B cell (primary cell): ENCODE results near the gene LTBP2. TPM values are rescaled to one million over a fixed set of nuclear protein-coding genes. Genes with fewer than 3 reads are reported as not detected.

ENCODE experiments used
- ATAC-seq: fragments of 200-7000 bp; cut with Tn5 transposase; one replicate; pipeline ENCODE4 v1.10.0; 2021; ENCODE audit warnings: low read depth, mild to moderate bottlenecking, moderate number of reproducible peaks, moderate library complexity
- CTCF ChIA-PET: fragments of 350-600 bp; sonication (Branson Sonifier 250); formaldehyde crosslinking; loops from one replicate; lab custom pipeline; 2021; ENCODE audit warnings: antibody characterized with exemption, inconsistent platforms; lab: Charles Lee
- POLR2A ChIA-PET: fragments of 350-600 bp; sonication (Branson Sonifier 250); formaldehyde crosslinking; loops from one replicate; lab custom pipeline; 2021; ENCODE audit warnings: antibody characterized with exemption; lab: Charles Lee
- DNase-seq: peaks from one replicate; pipeline ENCODE4 v3.0.0; 2013
- H2AFZ ChIP-seq: 2 replicates; pipeline ENCODE4 v1.6.1; 2012; ENCODE audit warnings: mild to moderate bottlenecking, low read depth, low read length; ENCODE audit not compliant: insufficient read depth, poor library complexity, severe bottlenecking
- H3K27ac ChIP-seq, 2 donors: 1 replicate in 1 of 2; 2 replicates in 1 of 2; pipeline ENCODE4 v1.5.1; 2012 to 2013; ENCODE audit warnings: low read length in 2 of 2, mild to moderate bottlenecking in 2 of 2, moderate library complexity in 1 of 2
- H3K27me3 ChIP-seq, 4 experiments: fragments of 200-600 bp in 1 of 4; sonication (generic) in 1 of 4; replicated peaks in 1 of 4; 1 replicate in 2 of 4; 2 replicates in 2 of 4; pipeline versions ENCODE4 v1.6.1 to v1.7.0; 2013 to 2016; ENCODE audit warnings: low read length in 3 of 4, mild to moderate bottlenecking in 2 of 4, mixed read lengths in 1 of 4, moderate library complexity in 1 of 4; ENCODE audit not compliant: insufficient read depth in 4 of 4, control insufficient read depth in 3 of 4; ENCODE audit errors: control extremely low read depth in 1 of 4
- H3K36me3 ChIP-seq, 2 experiments: replicated peaks in 1 of 2; 1 replicate in 1 of 2; 2 replicates in 1 of 2; pipeline versions ENCODE4 v1.6.1 to v1.7.1; 2013; ENCODE audit warnings: low read length in 1 of 2; ENCODE audit not compliant: insufficient read depth in 2 of 2, control insufficient read depth in 1 of 2; ENCODE audit errors: control extremely low read depth in 1 of 2, extremely low read depth in 1 of 2
- H3K4me1 ChIP-seq, 2 donors: fragments of 200-600 bp in 1 of 2; sonication (generic) in 1 of 2; 1 replicate in 1 of 2; 2 replicates in 1 of 2; pipeline versions ENCODE4 v1.5.1 to v1.6.1; 2013 to 2017; ENCODE audit warnings: low read length in 2 of 2; ENCODE audit not compliant: control insufficient read depth in 2 of 2, insufficient read depth in 2 of 2
- H3K4me2 ChIP-seq: replicated peaks from 2 replicates; pipeline ENCODE3; 2012; ENCODE audit warnings: mild to moderate bottlenecking, low read depth, low read length; ENCODE audit not compliant: poor library complexity, severe bottlenecking
- H3K4me3 ChIP-seq, 5 experiments: fragments of 200-600 bp in 1 of 5; sonication (generic) in 1 of 5; 1 replicate in 3 of 5; 2 replicates in 2 of 5; pipeline versions ENCODE4 v1.5.1 to v1.7.0; 2011 to 2016; ENCODE audit warnings: low read length in 4 of 5, mild to moderate bottlenecking in 4 of 5, low read depth in 2 of 5, control low read depth in 1 of 5, moderate library complexity in 1 of 5; ENCODE audit not compliant: insufficient read depth in 1 of 5; ENCODE audit errors: control extremely low read depth in 1 of 5, extremely low read depth in 1 of 5
- H3K79me2 ChIP-seq: fragments of 200-600 bp; sonication (generic); one replicate; pipeline ENCODE4 v1.6.0; 2016; ENCODE audit warnings: low read length; ENCODE audit not compliant: control insufficient read depth, insufficient read depth
- H3K9ac ChIP-seq: fragments of 200-600 bp; sonication (generic); 2 replicates; pipeline ENCODE4 v1.6.1; 2017; ENCODE audit warnings: mild to moderate bottlenecking, low read length, moderate library complexity
- H3K9me3 ChIP-seq, 3 donors: one replicate each; pipeline versions ENCODE4 v1.6.1 to v1.7.1; 2013; ENCODE audit warnings: low read length in 2 of 3; ENCODE audit not compliant: control insufficient read depth in 2 of 3, insufficient read depth in 1 of 3; ENCODE audit errors: control extremely low read depth in 1 of 3
- H4K20me1 ChIP-seq: 2 replicates; pipeline ENCODE4 v1.6.0; 2012; ENCODE audit warnings: mild to moderate bottlenecking, low read length; ENCODE audit not compliant: insufficient read depth, control insufficient read depth, poor library complexity, severe bottlenecking
- H3K27ac Mint-ChIP-seq: one replicate; pipeline ENCODE4 v1.8.0; 2021; ENCODE audit warnings: mixed read lengths
- H3K27me3 Mint-ChIP-seq: one replicate; pipeline ENCODE4 v1.8.0; 2021; ENCODE audit warnings: mixed read lengths
- H3K4me1 Mint-ChIP-seq: one replicate; pipeline ENCODE4 v1.8.0; 2021; ENCODE audit warnings: mixed read lengths
- H3K4me3 Mint-ChIP-seq: one replicate; pipeline ENCODE4 v1.8.0; 2021; ENCODE audit warnings: mixed read lengths
- H3K9me3 Mint-ChIP-seq: one replicate; pipeline ENCODE4 v1.8.0; 2022; ENCODE audit warnings: mixed read lengths; ENCODE audit not compliant: insufficient read depth
- EZH2 ChIP-seq: IDR thresholded peaks from 2 replicates; pipeline ENCODE4 v1.6.1; 2012; ENCODE audit warnings: borderline replicate concordance, low read depth, mild to moderate bottlenecking, moderate library complexity, low read length; ENCODE audit not compliant: insufficient read depth, poor library complexity, severe bottlenecking
- WGBS: methylation state at CpG from one replicate; pipeline ENCODE4 v1.1.5; 2013; ENCODE audit warnings: missing lambda C conversion rate; ENCODE audit not compliant: insufficient coverage; 5-methylcytosine and 5-hydroxymethylcytosine counted together
- intact Hi-C: fragments of 100-400 bp; cut with micrococcal nuclease; formaldehyde crosslinking; loops from one replicate; pipeline ENCODE4 v1.10.0; 2022
- polyA plus RNA-seq: library from polyadenylated mRNA; depleted of rRNA; stranded (reverse); fragments of >200 nt; gene quantifications from 2 replicates; pipeline ENCODE4 v1.2.3, GENCODE V29; 2012
- total RNA-seq, 2 donors: library from RNA; stranded (reverse); fragments of 120-200 nt in 1 of 2; gene quantifications; 1 replicate in 1 of 2; 2 replicates in 1 of 2; pipeline versions ENCODE4 v1.2.3 to v1.2.4, GENCODE V29; 2013 to 2022
- TF ChIP-seq, protein P1 (sequence below): fragments of 200-600 bp; IDR thresholded peaks from one replicate; pipeline ENCODE4 v1.8.0; 2022; ENCODE audit warnings: antibody characterized with exemption, mild to moderate bottlenecking

Gene LTBP2
- total and polyA plus RNA-seq, 2 donors (not counting 1 experiment from before 2014, with no cell fraction given), result 0.12 to 0.22 TPM

DNA sequence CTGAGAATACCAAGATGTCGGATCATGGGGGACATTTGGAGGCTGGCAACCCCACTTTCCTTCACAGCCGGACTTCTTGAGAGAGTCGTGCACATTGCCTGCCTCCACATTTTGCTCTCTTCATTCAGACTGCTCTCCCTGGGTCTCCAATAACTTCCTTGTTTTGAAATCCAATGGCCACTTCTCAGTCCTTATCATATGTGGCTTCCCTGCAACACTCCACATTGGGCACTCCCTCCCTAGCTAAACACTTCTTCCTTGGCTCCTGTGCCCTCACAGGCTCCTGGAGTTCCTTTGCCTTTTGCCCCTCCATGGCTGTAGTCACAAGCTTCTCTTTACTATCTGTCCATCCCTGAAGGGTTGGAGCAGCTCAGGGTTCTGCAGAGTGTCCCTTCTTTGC, 149.0 kb downstream of the LTBP2 start:
- ATAC-seq (no peak), DNase-seq (no peak)
- Histone ChIP-seq H3K9ac (no peak overlapping the region), H3K27me3 (no peaks in the 10 kb centered on the region), H3K27ac (no peak overlapping the region), H3K4me2 (no peak overlapping the region), H3K9me3 (no peaks in the 10 kb centered on the region), H3K4me1 (no peaks in the 10 kb centered on the region), H4K20me1 (no peaks in the 10 kb centered on the region), H3K4me3 (no peak overlapping the region), H3K36me3 (no peaks in the 10 kb centered on the region), H2AFZ (no peak overlapping the region), H3K79me2 (no peaks in the 10 kb centered on the region)
- intact Hi-C loops, result no loop called here
- POLR2A ChIA-PET, result no interaction called here
- CTCF ChIA-PET, result no interaction called here
- Mint-ChIP-seq H3K9me3 (no peaks in the 10 kb centered on the region), H3K27me3 (peaks cover 21% of the 10 kb centered on the region), H3K4me3 (no peak overlapping the region), H3K4me1 (no peaks in the 10 kb centered on the region), H3K27ac (no peak overlapping the region)
- no peak for TF ChIP-seq EZH2
- TF ChIP-seq, protein P1, sequence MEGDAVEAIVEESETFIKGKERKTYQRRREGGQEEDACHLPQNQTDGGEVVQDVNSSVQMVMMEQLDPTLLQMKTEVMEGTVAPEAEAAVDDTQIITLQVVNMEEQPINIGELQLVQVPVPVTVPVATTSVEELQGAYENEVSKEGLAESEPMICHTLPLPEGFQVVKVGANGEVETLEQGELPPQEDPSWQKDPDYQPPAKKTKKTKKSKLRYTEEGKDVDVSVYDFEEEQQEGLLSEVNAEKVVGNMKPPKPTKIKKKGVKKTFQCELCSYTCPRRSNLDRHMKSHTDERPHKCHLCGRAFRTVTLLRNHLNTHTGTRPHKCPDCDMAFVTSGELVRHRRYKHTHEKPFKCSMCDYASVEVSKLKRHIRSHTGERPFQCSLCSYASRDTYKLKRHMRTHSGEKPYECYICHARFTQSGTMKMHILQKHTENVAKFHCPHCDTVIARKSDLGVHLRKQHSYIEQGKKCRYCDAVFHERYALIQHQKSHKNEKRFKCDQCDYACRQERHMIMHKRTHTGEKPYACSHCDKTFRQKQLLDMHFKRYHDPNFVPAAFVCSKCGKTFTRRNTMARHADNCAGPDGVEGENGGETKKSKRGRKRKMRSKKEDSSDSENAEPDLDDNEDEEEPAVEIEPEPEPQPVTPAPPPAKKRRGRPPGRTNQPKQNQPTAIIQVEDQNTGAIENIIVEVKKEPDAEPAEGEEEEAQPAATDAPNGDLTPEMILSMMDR, result no peak
- 93% methylated on average over 2 of the region's 3 CpGs for WGBS

DNA sequence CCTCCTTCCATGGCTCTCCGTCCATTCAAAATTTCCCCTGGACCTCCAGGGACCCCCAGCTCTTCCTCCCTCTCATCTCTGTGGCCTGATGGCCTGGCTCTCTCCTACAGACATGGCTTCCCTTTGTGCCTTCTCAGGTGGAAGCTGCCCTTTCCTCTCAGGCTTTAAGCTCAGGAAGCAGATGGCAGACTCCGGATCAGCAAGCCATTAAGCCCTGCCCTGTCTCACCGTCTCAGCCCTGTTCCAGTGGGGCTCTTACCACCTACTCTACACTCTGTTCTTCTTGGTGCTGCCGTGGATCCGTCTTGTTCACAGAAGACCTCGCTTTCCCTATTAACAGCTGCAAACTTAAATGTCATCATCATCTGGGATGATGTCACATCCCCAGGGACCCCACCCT, 152.1 kb downstream of the LTBP2 start:
- ATAC-seq (no peak), DNase-seq (no peak)
- H3K9ac ChIP-seq, result no peak overlapping the region
- ChIA-PET CTCF (interaction anchor here (0.6 to 1.5 kb wide), 4 partner anchors 18 to 110 kb away, joined by 3 to 6 read pairs (median 4); no protein-coding TSS in a partner anchor), POLR2A (no interaction called here)
- H4K20me1 ChIP-seq, result no peaks in the 10 kb centered on the region
- Mint-ChIP-seq H3K4me1 (no peaks in the 10 kb centered on the region), H3K27me3 (peaks cover 30% of the 10 kb centered on the region), H3K9me3 (no peaks in the 10 kb centered on the region), H3K4me3 (no peak overlapping the region), H3K27ac (no peak overlapping the region)
- H3K9me3 ChIP-seq, result no peaks in the 10 kb centered on the region
- H3K36me3 ChIP-seq, result no peaks in the 10 kb centered on the region
- no peaks in the 10 kb centered on the region for H3K27me3 ChIP-seq
- H3K4me2 ChIP-seq, result no peak overlapping the region
- H3K79me2 ChIP-seq, result no peaks in the 10 kb centered on the region
- no peak overlapping the region for H2AFZ ChIP-seq
- TF ChIP-seq, protein P1, result no peak
- TF ChIP-seq EZH2, result no peak
- no peak overlapping the region for H3K27ac ChIP-seq
- no peak overlapping the region for H3K4me3 ChIP-seq
- WGBS, result 46% methylated on average over 6 of the region's 6 CpGs
- no peaks in the 10 kb centered on the region for H3K4me1 ChIP-seq
- intact Hi-C loops, result no loop called here
